Islet precursor cell (in vitro differentiated cells): ENCODE measurements around the gene OR9Q1.
"Not testable (repeated sequence)": the region's sequence is repeated elsewhere in the genome, so short reads cannot be mapped to it uniquely, and the experiment has no call there.

Experiments used
- DNase-seq: peaks from one replicate; pipeline ENCODE4 v3.0.0-alpha.2; 2018

The OR9Q1 gene, protein sequence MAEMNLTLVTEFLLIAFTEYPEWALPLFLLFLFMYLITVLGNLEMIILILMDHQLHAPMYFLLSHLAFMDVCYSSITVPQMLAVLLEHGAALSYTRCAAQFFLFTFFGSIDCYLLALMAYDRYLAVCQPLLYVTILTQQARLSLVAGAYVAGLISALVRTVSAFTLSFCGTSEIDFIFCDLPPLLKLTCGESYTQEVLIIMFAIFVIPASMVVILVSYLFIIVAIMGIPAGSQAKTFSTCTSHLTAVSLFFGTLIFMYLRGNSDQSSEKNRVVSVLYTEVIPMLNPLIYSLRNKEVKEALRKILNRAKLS

DNA sequence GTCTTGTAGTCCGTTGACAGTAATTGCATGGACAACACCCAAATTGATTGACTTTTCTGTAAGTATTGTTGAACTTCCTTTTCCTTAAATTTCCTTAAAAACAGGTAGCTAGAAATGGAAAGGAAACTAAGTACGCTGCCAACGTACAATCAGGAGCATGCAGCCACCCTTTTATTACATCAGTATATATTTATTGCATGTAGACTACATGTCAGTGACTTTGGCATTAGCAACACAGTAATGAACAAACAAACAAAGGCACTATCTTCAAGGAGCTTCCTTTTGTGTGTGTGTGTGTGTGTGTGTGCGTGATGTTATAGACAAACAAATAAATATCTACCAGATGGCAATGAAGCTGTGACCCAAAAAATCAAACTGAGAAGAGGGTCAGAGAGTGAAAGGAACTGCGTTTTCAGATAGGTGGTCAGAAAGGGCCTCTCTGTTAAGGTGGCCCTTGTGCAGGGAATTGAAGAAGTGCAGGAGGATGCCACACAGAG is at the start of gene OR9Q1:
OR9Q1 (plus strand) TSS at position 447 of the 497 bp plus-strand sequence. CDS start 155,564 bp downstream, outside the sequence.
- DNase-seq = no peak

DNA sequence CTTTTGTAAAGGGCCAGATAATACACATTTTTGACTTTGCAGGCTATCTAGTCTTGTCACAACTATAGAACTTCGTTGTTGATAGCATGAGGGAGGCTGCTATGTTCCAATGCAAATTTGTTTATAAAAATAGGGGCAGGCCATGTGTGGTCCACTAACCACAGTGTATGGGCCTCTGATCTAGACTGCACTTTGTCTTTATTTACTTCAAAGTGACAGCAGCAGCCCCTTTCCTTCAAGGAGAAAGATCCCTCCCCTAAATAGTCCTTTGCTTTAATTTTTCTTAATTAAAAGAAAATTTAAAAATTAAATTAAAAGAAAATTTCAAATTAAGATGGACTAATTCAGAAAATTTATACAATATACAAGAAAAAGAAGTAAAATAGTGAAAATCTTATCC is 49.5 kb upstream of the OR9Q1 start:
- DNase-seq = no peak

DNA sequence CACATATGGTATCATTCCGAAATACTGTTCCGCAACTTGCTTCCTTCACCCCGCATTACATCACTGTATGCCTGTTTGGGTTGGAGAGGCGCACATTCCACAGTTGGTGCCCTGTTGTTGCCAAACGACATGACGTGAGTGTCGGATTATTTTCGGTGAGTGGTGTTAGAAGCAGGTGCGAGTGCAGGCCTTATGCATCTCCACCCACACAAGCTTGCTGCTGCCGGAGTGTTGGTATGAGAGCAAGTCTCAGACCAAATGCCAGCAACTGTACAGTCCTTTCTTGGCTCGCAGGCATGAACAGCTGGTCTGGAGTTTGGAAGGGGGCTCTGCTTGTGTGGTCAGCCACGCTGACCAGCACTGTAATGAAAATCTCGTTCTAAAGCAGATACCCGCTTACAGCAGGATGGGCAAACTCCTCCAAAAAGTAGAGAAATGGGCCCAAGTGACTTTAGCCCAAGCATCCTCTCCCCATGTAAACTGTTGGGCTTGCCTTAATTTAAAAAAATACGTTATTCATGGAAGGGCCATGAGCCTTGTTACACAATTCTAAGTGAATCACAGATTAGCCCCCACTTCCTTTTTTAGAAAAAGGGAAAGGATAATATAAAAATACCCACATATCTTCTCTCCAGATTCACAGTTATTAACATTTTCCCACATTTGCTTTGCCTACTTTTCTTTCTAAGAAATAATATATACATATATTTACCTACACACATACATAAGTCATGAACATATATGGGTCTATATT is 48.7 kb upstream of the OR9Q1 start:
- no peak for DNase-seq

DNA sequence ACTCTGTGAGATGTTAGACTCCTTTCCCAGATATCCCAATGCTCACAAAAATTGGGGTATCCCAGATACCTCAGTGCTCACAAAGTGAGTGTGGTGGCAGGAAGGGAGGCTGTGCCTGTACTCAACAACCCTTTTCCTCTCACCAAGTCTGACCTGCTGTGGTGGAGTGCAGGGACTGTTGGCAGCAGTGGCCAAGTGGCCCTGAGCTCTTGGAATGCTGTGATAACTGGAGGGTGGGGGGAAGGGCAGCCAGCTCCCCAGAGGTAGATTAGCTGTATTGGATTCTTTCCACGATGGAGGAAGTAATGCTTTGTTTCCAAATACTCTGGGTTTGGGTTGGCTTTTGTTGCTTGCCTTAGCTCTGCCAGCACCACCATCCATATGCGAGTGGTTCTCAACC is 46.0 kb upstream of the OR9Q1 start:
- DNase-seq = no peak

DNA sequence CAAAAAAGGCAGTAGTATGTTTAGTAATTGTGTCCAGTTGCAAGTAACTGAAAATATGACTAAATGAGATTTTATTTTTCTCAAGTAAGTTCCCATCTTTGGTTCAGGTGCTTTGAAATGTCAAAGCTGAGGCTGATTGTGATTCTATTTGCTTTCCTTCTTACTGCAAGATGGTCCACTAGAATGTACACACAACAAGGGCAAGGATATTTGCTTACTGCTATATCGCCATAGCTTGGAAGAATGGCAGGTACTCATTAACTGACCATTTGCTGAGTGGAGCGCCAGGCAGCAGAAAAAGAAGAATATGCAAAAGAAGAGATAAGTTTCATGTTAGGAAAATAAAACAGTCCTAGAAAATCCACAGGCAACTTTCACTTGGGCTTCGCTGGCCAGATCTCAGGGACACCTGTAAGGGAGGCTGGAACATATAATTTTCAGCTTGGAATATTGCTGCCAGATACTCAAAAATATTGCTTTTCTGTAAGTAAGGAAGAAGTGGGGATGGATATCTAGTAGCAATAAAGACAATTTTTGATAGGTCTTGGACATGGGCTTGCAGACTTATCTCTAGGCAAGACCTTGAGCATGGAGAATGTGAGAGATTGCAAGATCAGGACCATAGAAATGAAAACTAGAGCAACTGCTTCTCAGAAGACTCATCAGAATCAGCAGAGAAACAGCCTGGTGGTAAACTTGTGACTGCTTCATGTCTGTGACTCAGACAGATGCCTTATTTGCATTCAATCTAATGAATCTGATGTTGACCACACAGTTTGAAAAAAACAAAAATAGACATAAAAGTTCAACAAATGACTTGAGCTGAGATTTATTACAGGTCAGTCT is 44.8 kb upstream of the OR9Q1 start:
- DNase-seq = no peak

DNA sequence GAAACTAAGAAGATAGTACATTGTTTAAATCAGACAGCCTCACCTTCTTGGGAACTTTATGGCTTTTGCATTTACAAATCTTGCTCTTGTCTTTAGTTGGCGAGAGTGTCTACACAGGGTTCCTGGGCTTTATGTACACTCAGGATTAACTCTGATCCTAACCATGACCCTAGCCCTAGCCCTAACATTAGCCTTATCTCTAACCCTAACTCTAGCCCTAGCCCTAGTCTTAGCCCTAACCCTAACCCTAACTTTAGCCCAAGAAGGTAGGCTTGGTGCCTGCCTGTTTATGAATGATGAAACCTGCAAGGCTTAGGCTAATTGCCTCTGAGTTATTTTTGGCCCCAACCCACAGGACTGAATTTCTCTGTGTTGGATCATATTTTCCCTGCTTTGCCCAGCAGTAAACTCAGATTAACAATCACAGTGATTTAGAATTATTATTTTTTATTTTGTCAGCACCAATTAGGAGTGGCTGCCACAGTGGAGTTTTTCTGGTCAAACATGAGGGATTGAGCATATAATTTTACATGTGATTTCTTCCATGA is 44.1 kb upstream of the OR9Q1 start:
- DNase-seq = no peak

DNA sequence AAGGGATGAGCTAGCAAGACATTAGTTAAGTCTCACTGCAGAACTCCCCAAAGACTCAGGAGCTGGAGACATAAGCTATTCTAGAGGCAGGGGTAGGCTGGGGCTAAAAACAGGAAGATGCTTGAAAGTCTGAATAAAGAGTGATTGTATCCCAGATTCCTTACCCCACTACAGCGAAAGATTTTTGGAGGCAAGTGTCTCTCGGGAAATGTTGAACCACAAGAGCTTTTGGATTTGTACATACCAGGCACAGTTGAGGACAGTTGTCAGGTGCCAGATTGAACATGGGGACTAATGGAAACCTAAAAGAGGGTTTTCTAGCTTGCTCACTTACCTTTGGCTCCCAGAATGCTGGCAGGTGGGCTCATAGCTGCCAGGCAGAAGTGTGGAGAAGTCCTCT is 43.5 kb upstream of the OR9Q1 start:
- no peak for DNase-seq

DNA sequence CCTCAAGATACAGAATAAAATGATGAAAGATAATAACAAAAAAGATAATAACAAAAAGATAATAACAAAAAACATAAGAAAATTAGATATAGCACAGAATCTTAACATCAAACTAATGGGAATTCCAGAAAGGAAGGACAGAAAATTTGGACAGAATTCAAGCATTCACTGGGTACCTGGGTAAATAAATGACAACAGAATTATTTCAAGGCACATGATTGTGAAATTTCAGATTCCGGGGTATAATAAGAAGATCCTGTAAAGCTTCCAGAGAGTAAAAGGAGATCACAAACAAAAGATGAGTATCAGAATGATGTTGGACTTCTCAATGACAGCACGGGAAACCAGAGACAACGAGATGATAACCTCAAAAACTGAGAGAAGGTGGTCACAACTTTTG is 42.1 kb upstream of the OR9Q1 start:
- DNase-seq = no peak

DNA sequence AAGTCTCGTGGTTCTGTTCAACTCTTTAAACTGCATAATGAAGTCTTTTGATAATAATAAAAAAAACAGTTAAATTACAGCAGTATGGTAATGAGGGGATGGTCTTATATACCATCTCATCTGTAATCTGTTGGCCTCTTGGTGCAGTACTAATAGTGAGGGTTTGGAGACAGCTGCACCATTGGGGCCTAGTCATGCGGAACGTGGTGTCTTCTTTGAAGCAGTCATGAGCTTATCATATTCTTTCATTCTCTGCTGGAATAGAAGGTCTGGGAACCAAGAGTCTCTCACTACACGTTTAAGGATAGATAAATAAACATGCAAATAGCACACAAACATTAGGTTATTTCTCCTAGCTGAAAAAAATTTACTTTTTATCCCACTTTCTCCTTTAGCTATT is 40.9 kb upstream of the OR9Q1 start:
- no peak for DNase-seq

DNA sequence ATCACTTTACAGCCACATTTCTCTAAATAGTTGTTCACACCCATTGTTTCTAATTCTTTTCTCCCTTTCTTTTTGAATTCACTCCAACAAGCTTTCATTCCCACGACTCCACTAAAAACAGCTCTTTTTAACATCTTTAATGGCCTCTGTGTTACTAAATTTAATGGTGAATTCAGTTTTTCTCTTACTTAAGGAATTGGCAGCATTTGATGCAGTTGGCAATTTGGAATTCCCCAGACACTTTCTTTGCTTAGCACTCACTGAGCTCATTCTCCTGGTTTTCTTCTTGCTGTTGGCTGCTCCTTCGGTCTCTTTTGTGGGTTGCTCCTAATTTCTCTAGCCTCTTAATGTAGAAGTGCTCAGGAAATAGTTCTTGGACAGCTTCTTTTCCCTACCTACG is 40.5 kb upstream of the OR9Q1 start:
- no peak for DNase-seq

DNA sequence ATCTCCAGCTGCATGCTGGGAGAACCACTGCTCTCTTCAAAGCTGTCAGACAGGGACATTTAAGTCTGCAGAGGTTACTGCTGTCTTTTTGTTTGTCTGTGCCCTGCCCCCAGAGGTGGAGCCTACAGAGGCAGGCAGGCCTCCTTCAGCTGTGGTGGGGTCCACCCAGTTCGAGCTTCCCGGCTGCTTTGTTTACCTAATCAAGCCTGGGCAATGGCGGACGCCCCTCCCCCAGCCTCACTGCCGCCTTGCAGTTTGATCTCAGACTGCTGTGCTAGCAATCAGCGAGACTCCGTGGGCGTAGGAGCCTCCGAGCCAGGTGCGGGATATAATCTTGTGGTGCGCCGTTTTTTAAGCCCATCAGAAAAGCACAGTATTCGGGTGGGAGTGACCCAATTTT is 24.2 kb upstream of the OR9Q1 start:
- not testable (repeated sequence) for DNase-seq

DNA sequence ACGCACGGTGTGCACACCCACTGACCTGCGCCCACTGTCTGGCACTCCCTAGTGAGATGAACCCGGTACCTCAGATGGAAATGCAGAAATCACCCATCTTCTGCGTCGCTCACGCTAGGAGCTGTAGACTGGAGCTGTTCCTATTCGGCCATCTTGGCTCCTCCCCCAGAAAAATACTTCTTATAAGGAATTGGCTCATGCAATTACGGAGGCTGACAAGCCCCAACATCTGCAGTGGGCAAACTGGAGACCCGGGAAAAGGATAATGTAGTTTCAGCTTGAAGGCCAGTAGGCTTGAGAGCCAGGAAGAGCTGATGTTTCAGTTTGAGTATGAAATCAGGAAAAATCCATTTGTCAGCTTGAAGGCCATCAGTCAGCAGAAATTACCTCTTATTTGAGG is 23.7 kb upstream of the OR9Q1 start:
- not testable (repeated sequence) for DNase-seq

DNA sequence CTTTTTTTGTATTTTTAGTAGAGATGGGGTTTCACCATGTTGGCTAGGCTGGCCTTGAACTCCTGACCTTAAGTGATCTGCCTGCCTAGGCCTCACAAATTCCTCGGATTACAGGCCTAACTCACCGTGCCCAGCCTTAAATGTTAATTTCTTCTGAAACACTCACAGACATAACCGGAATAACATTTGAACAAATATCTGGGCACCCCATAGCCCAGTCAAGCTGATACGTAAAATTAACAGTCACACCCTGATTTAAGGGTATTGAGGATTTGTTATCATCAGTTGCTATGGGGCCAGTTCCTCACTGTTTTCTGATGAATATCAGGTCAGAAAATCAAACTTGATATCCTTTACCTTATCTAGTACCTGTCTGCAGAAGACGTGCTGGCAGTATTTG is 23.0 kb upstream of the OR9Q1 start:
- DNase-seq = no peak

DNA sequence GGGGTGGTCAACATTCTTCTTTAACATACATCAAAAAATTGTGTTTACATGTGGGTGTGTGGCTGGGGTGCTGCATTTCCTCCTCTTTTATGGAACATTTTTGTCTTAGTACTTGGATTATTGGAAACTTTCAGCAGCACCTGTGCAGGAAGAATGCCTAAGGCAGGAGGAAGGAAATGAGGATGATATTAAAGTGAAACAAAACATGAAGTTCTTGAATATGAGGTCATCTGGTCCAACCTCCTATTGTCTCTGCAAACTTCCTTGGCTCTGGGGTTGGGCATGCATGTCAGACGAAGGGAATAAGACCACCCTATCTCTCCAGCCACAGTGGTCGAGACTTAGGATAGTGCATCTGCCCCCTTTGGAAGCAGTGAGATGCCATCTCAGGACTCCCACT is 20.6 kb upstream of the OR9Q1 start:
- no peak for DNase-seq

DNA sequence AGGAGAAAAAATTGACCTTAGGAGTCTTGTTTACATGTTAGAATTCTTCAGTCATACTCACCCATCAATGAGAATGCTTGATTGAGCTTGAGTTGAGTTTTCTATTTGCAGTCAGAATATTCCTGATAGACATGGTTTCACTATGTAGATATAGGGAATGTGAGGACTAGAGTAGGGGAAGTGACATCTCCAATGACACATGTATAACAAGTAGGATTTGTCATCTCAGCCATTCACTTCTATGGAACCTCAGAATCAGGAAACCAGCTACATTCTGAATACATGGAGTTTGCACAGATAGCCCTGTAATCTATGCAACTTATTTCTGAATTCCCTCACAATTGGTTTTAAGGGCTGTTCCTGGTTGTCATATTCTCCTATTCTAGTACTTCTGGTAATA is 20.1 kb upstream of the OR9Q1 start:
- DNase-seq = no peak

DNA sequence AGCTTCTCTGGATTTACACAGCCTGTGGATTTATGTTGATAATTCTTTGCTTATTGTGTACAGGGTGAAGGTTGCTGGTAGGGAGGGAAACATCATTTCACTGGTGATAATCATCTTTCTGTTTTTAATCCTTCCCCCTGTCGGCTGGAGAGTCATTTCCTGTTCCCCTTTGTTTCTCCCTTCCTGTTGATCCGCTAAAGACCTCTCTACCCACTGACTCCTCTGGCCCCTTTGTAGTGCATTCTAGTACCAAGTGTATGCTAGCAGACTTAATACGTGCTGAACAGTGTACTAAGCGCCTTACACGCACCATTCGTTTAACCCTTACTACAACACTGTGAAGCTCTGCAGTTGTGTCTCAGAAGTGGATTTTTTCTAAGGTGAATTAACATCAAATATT is 19.0 kb upstream of the OR9Q1 start:
- no peak for DNase-seq

DNA sequence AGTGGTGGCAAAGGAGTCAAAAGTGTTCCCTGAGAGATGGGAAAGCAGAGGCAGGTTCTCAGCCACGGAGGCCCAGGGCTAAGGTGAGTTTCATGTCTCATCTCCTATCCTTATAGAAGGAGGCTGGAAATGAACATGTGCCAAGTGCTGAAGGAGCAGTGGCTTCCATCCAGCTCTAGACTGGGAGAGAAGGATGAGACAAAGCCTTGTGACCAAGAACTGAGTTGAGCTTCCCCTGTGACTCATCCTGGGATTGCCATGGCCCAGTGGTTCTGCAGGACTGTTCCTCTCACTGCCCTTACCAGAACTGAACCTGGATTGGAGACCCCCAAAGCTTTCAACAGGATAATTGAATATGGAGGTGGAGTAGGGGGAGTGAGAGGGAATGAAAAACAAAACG is 16.7 kb upstream of the OR9Q1 start:
- no peak for DNase-seq

DNA sequence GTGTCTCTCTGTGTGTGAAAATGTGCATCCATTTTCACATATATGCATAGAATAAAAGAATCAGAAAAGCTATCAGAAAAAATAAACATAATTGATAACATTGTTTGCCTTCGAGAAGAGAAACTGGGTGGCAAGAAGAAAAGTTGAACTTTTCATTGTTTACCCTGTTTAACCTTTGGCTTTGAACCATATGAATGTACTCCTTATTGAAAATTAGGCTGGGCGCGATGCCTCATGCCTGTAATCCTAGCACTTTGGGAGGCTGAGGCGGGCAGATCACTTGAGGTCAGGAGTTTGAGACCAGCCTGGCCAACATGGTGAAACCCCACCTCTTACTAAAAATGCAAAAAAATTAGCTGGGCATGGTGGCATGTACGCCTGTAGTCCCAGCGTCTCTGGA is 11.9 kb upstream of the OR9Q1 start:
- DNase-seq = no peak

DNA sequence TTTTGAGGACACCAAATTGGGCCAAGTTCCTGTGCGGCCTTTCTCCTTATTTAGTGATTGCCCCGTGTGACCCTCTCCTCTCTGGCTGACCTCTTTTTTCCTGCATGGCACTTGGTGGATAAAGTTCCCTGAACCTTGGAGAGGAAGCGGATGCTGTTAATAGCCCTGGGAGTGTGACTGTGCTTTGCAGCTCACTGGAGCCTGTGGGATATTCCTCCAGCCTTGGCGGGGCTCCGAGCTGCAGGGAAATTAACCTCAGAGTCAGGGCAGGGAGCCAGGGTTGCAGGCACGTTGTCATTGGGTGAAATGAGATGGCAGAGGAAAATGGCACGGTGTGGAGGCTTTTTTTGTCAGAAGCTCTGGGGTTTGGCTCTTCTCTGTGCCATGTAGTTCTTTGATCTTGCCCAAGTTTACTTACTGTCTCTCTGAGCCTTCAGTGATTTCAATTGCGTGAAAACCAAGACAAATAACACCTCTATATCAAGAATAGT is 965 bp downstream of the OR9Q1 start:
- DNase-seq = no peak

DNA sequence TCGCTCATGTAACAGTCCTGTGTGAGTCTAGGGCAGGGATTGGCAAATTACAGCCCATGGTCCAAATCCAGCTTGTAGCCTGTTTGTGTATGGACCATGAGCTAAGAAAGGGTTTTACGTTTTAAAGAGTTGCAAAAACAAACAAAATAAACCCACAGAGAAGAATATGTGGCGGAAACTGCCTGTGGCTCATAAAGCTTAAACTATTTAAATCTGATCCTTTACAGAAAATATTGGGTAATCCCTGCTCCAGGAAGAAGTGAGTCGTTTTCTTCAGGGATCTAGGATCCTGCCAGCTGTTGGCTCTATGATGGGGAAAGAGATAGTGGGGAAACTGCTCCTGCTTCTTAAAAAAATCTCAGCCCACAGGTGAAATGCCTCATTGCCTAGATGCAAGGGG is 3.7 kb downstream of the OR9Q1 start:
- DNase-seq = no peak

DNA sequence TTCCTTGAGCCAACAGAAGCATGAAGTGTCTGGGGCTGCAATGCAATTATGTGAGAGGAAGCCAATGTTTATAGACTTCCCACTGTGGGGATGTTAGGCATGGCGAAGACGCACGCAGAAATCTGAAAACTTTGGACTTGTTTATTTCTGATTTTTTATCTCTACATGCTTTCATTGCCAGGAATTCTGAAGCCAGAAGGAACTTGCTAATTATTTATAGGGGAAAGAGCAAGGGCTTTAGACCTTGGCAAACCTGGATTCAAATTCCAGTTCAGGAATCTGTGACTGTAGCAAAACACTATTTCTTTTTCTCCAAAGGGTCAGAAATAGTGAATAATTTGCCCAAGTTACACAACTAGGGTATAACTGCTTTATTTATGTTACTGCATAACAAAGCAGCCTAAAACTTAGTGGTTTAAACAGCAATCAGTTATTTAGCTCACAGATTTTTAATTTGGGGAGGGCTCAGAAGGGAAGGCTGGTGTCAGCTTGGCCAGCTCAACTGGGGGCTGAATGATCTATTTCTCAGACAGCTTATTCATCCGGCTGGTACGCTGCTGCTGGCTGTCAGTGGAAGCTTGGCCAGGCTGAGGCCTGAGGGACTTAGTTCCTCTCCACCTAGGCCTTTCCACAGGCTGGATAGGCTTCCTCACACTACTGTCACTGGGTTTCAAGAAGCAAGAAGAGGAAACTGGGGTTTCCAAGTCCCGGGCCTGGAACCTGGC is 5.2 kb downstream of the OR9Q1 start:
- DNase-seq = no peak

DNA sequence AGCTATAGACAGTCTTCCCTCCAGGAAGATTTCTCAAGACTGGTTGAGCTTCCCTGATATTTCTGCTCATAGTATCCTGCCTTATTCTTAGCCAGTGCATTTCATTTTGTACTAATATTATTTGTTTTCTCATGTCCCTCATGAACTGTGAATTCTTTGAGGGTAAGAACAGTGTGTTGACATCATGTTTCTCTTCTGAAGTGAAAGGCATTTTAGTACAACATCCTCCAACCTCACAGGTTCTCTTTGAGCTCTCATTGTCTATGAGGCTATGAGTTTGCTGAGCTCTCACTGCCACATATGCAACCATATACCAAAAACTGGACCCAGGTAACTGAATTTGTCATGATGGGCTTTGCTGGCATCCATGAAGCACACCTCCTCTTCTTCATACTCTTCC is 7.0 kb downstream of the OR9Q1 start, which contains the start of gene OR6Q1:
OR6Q1 (plus strand) TSS at position 301 of the 400 bp plus-strand sequence; CDS start at position 301, 0 bp downstream.
- DNase-seq = no peak
